ENCODE measurements around the gene FGFBP1.

Gene FGFBP1

GRCh38 chr4:15912961-15913630 is 25.4 kb downstream of the FGFBP1 start:
- Histone ChIP-seq H3K27me3 (ENCODE audit: control insufficient read depth, insufficient read depth, low read length) (no peaks in the 10 kb centered on the region), H3K27ac (no peak overlapping the region), H3K79me2 (no peaks in the 10 kb centered on the region), H3K9me3 (ENCODE audit: control insufficient read depth, low read length) (no peaks in the 10 kb centered on the region), H3K36me3 (ENCODE audit: control insufficient read depth, insufficient read depth, low read length) (no peaks in the 10 kb centered on the region), H2AFZ (no peak overlapping the region), H3K9ac (no peak overlapping the region), H3K4me3 (ENCODE audit: low read depth, low read length) (no peak overlapping the region), H3K4me2 (ENCODE audit: low read length) (no peak overlapping the region), H3K4me1 (no peaks in the 10 kb centered on the region)
- no peak for TF ChIP-seq CTCF (IDR thresholded peaks at IDR 0.05)

GRCh38 chr4:15912236-15912635 is 26.3 kb downstream of the FGFBP1 start:
- Histone ChIP-seq H3K27me3 (ENCODE audit: control insufficient read depth, insufficient read depth, low read length) (no peaks in the 10 kb centered on the region), H3K9me3 (ENCODE audit: control insufficient read depth, low read length) (no peaks in the 10 kb centered on the region), H3K4me3 (ENCODE audit: low read depth, low read length) (no peak overlapping the region), H3K79me2 (no peaks in the 10 kb centered on the region), H3K9ac (no peak overlapping the region), H3K27ac (no peak overlapping the region), H3K4me2 (ENCODE audit: low read length) (no peak overlapping the region), H3K36me3 (ENCODE audit: control insufficient read depth, insufficient read depth, low read length) (no peaks in the 10 kb centered on the region), H2AFZ (no peak overlapping the region), H3K4me1 (no peaks in the 10 kb centered on the region)
- TF ChIP-seq CTCF (IDR thresholded peaks at IDR 0.05) = no peak

GRCh38 chr4:15910155-15910940 is 28.2 kb downstream of the FGFBP1 start:
- H3K79me2 ChIP-seq = no peaks in the 10 kb centered on the region
- no peaks in the 10 kb centered on the region for H3K36me3 ChIP-seq (ENCODE audit: control insufficient read depth, insufficient read depth, low read length)
- no peak overlapping the region for H3K4me2 ChIP-seq (ENCODE audit: low read length)
- no peak overlapping the region for H2AFZ ChIP-seq
- no peaks in the 10 kb centered on the region for H3K4me1 ChIP-seq
- H3K9me3 ChIP-seq (ENCODE audit: control insufficient read depth, low read length) = no peaks in the 10 kb centered on the region
- no peaks in the 10 kb centered on the region for H3K27me3 ChIP-seq (ENCODE audit: control insufficient read depth, insufficient read depth, low read length)
- no peak overlapping the region for H3K27ac ChIP-seq
- no peak overlapping the region for H3K9ac ChIP-seq
- H3K4me3 ChIP-seq (ENCODE audit: low read depth, low read length) = no peak overlapping the region
- no peak for TF ChIP-seq CTCF (IDR thresholded peaks at IDR 0.05)

GRCh38 chr4:15907430-15907829 is 31.1 kb downstream of the FGFBP1 start:
- H3K36me3 ChIP-seq (ENCODE audit: control insufficient read depth, insufficient read depth, low read length) = no peaks in the 10 kb centered on the region
- no peaks in the 10 kb centered on the region for H3K4me1 ChIP-seq
- no peak for TF ChIP-seq CTCF (IDR thresholded peaks at IDR 0.05)
- H3K4me2 ChIP-seq (ENCODE audit: low read length) = no peak overlapping the region
- H3K9me3 ChIP-seq (ENCODE audit: control insufficient read depth, low read length) = no peaks in the 10 kb centered on the region
- H3K79me2 ChIP-seq = no peaks in the 10 kb centered on the region
- no peak overlapping the region for H3K4me3 ChIP-seq (ENCODE audit: low read depth, low read length)
- H3K9ac ChIP-seq = no peak overlapping the region
- H3K27ac ChIP-seq = no peak overlapping the region
- no peaks in the 10 kb centered on the region for H3K27me3 ChIP-seq (ENCODE audit: control insufficient read depth, insufficient read depth, low read length)
- no peak overlapping the region for H2AFZ ChIP-seq
